Measurements from ENCODE around the gene NKX6-2.
"Not testable (repeated sequence)": the region's sequence is repeated elsewhere in the genome, so short reads cannot be mapped to it uniquely, and the experiment has no call there.

The NKX6-2 gene

DNA sequence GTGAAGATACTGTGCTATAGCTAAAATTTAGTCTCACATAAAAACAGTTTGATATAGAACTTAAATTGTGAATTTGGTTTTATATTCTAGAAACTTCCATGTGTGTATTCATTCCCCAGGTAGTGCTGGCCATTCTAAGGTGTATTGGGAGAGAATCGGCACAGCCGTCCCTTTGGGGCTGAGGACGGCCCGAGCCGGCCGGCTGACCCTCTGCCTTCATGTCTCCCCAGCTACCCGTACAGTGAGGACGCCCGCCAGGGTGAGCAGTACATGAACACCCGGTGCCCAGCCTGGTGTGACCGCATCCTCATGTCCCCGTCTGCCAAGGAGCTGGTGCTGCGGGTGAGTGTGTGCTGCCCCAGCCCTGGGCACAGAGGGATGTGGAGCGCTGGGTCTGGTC lies 8.5 kb downstream of the NKX6-2 start:
- no peak for DNase-seq

DNA sequence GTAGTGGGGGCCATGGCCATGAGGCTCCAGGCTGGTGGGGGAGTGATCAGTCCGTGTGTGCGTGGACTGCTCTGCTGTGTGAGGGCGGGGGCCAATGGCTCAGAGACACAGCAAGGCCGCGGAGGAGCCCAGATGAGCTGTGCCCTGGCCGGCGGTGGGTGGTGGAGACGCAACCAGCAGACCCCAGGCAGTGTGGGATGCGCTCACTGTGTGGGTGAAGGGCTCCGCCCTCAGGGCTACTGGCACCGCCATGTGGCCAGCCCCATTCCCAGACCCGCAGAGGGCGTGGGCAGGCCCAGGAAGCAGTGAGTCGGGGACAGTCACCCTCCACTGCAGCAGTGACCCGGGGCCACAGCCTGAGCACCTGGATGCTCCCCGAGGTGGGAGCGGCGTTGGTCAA lies 9.1 kb downstream of the NKX6-2 start:
- DNase-seq, result no peak

DNA sequence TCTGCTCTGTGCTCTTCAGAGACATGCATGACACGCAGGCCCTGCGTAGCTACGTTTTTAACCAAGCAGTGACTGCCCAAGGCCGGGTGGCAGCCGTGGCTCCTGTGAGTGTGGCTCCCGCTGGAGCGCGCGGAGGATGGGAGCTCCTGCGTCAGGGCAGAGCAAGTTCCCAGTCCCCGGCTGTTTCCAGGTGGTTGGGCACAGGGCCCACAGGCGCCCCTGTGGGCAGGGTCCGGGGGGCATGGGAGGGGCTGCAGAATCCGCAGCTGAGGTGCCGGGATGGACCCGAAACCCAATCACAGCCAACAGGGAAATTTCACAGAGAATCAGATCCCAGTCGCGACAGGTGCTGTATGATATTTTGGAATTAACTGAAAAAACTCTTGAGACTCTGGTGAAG lies 9.8 kb downstream of the NKX6-2 start:
- no peak for DNase-seq

DNA sequence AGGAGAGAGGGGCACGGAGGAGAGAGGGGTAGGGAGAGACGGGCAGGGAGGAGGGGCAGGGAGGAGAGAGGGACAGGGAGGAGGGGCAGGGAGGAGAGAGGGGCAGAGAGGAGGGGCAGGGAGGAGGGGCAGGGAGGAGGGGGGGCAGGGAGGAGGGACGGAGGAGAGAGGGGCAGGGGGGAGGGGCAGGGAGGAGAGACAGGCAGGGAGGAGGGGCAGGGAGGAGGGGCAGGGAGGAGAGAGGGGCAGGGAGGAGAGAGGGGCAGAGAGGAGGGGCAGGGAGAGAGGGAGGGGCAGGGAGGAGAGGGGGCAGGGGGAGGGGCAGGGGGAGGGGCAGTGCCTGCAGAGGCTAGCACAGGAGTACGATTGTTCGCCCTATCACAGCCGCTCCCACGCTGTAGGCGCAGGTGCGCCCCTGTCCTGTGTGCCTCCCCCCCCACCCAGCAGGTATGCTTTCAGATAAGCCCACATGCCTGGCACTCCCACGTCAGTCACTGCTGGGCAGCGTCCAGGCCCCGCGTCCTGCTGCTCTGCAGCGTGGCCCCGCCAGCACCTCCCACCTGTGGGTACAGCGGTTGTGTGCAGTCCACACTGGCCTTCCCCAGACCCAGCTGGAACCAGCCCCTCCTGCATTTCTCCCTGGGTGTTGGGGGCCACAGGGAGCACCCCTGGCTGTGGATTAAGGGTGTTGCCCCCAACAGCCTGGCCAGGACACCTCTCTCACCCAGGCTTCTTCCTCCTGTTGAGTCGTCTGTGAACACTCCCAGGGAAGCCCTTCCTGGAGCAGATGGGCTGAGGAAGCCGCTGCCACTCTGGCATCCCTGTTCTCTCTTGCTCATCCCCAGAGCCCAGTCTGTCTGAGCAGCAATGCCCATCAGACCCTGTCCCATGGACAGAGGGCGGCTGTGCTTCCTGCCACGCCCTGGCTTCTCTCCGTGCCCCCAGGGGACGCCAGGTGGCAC lies 10.8 kb downstream of the NKX6-2 start:
- DNase-seq, result no peak

DNA sequence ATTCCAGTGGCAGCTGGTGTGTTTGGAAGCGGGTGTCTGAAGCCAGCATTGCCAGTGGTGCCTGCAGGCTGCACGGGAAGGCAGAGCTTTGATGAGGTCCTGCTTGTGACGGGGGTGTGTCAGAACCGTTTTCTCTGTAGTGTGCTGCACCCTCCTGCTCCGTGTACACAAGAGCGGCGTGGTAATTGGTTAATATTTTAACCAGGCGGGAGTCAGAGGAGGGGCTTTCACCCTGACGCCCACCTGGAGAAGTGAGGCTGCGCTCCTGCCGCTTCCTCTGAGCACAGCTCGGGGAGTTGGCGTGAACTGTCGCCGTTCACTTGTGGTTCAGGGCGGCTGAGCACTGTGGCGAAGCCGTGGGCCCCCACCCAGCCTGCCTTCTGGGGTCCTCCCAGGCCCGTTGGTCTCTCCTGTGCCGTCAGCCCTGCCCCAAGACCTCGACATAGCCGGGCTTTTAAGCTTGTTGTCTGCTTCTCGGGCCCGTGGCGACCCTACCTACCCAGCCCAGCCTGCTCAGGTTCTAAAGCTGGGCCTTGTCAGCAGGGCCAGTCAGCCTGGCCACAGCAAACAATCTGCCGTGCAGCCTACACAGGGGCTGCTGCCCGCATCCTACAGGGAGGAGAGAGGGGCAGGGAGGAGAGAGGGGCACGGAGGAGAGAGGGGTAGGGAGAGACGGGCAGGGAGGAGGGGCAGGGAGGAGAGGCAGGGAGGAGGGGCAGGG lies 11.6 kb downstream of the NKX6-2 start:
- DNase-seq, result no peak

DNA sequence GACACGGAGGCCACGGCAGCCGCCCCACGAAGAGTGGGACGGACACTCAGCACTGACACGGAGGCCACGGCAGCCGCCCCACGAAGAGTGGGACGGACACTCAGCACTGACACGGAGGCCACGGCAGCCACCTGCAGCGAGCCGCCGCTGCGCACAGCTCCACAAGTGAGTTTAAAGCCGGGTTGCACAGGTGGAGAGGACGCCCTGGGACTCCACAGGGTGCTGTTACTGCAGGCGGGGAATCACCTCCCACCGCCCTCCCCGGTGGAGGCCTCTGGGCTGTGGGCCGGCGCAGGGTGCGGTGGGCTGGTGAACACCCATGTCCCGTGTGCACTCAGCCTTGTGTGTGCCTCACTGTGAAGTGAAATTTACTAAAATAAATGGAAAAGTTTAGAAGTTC lies 13.1 kb downstream of the NKX6-2 start:
- not testable (repeated sequence) for DNase-seq

DNA sequence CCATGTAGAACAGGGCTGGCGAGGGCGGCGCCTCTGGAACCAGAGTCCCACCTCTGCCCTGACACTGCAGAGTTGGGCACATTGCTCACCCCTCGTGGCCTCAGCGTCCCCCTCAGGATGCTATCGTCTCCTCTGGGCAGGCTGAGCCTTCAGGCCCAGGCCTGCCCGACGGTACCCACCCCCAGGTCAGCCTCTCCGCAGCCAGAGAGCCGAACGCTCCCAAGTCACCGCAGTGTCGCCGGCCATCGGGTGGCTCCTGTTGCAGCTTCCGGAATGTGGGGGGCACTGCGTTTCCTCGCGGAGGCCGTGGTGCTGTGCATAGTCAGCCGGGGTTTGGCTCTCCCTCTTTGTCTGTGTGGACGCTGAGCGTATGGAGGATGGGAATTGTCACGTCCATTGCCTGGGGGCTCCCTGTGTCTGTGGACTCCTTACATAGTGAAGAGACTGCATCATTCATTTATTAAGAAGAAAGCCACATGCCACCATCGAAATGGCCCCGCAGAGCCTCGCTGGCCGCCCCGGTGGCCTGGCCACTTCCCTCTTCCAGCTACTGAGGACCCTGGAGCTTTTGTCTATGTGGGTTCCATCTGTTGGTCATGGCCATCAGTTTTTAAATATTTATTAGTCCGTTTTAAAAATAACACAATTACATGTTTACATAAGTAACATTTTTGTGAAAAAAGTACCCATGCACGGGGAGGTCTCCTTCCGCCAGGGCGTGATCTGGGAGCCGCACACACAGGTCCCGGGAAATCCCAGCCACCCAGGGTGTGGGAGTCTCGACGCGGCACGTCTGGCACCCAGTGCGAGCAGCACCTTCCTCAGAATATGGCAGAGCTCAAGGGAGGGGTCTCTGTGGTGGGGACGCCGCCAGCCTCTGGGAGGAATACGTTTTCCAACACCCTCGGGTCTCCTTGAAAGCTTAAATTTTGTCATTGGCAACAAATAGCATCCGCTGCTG lies 15.6 kb downstream of the NKX6-2 start:
- DNase-seq, result no peak

DNA sequence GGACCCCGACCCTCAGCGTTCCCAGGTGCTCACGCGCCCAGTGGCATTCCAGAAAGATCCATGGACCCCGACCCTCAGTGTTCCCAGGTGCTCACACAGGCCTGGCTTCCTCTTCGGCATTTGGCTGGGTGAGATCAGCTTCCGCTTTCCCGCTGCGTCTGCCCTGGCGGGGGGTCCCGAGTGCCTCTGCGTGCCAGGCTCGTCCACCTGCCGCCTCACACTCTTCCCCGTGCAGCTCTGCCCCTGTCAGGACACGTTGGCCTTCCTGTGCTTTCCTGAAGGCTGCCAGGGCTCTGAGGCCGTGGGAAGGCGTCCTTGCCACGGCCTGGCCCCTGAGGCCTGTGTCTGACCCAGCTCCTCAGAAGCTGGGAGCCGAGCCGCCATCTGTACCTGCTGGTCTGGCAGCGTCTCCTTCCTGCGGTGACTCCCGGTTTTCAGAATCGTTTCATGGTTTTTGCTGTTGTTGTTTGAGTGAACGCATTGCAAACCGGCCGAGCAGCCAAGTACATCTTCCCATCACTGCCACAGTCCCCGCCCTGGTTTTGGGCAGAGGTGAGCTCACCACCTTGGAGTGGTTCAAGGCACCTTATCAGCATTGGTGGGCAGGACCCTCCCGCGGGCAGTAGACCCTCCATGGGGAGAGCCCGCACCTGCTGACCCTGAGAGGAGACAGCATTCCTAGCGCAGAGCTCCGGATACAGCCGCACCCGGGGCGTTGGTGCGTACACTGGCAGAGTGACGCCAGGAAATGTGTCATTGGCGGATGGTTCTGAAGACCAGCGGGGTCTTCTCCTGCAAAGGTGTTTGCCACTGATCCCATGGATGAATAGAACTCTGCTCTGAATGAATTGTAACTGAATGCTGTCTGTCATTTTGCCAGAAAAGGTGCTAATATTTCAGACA lies 17.4 kb downstream of the NKX6-2 start:
- DNase-seq, result no peak

DNA sequence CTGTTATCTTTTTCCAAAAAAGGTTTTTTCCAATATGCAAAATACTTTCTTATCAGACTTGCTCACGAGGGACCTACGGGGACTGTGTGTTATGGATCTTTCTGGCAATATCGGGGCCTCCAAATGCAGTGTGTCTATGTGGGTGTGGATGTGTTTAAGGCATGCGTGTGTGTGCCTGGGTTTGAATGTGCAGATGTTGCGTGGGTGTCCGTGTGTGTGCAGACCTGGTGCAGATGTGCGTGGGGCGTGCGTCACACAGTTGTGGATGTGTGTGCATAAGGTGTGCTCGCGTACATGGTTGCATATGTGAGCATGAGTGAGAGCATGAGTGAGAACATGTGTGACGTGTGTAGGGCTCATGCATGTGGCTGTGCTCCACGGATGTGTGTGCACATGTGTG lies 19.7 kb downstream of the NKX6-2 start:
- DNase-seq, result no peak

DNA sequence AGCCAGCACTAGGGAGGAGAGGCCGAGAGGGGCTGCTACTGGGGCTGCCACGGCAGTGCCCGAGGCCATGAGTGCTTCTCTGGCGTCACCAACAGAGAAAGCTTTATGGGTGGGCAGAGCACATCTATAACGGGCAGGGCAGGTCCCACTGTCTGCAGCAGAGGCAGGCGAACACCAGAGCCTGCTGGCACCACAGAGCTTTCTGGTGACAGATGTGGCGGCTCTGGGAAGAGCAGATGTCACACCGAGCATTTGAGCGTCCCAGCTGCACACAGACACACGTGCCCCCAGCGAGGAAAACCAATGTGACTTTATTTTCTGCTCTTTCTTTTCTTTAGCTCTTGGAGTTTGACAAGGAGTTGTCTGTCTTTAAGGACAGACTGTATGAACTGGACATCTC lies 20.5 kb downstream of the NKX6-2 start:
- DNase-seq, result no peak

DNA sequence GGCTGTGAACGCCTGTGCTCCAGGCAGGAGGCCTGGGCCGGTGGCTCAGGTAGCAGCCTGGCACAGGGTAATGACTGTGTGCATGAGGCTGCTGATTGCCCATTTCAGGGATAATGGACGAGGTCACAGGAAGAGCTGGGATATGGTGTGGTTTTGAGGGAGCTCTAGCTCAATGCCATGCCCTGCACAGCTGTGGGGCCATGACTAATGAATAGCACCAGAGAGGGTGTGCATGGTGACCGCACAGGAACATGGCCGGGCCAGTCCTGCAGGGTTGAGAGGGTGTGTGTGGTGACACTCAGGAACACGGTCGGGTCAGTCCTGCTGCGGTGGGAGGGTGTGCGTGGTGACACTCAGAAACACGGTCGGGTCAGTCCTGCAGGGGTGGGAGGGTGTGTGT lies 21.8 kb downstream of the NKX6-2 start:
- DNase-seq, result no peak

DNA sequence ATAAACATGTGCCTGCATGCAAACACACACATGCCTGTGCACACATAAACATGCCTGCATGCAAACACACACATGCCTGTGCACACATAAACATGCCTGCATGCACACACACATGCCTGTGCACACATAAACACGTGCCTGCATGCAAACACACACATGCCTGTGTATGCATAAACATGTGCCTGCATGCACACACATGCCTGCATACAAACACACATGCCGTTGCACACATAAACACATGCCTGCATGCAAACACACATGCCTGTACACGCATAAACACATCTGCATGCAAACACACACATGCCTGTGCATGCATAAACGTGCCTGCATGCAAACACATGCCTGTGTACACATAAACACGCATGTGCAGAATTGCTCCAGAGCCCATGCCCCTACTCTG lies 22.4 kb downstream of the NKX6-2 start:
- DNase-seq, result no peak

DNA sequence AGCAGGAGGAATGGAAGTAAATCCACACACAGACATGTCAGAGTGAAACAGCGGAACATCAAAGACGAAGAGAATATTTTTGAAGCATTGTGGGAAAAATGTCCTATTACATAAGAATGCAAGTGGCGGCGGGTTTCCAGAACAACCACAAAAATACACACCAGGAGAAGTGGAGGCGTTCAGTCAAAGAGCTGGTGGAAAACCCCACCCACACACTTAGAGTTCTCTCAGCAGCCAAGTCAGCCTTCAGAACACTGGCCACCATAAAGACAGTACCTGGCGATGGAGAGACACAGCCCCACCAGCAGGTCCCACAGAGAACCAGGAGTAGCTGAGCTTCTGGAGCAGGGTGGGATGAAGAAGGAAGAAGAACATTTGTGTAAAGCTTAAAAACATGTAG lies 23.7 kb downstream of the NKX6-2 start:
- no peak for DNase-seq

DNA sequence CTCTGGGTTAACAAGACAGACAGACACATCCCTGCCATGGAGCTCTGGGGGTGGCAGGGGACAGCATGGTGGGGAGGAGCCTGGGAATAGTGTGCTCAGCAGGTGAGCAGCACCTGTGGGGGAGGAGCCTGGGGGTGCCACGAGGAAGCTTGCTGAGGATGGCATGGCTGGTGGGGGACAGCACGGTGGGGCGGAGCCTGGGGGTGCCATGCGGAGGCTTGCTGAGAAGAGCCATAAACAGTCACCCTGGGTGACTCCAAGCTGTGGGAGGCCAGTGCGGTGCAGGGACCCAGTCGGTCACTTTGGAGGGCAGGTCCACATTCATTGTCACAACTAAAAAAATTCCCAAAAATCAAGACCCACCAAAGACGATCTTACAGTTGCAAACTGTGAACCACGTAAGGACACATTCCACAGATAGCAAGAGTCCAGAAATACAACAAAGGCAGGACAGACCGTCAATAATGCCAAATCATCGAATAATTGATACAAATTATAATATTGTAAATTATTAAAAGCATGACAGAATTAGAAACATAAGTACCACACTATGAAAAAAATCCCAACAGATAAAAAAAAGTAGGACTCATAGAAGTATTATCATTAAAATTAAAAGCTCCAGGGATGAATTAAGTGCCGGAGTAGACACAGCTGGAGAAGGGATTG lies 24.4 kb downstream of the NKX6-2 start:
- no peak for DNase-seq

DNA sequence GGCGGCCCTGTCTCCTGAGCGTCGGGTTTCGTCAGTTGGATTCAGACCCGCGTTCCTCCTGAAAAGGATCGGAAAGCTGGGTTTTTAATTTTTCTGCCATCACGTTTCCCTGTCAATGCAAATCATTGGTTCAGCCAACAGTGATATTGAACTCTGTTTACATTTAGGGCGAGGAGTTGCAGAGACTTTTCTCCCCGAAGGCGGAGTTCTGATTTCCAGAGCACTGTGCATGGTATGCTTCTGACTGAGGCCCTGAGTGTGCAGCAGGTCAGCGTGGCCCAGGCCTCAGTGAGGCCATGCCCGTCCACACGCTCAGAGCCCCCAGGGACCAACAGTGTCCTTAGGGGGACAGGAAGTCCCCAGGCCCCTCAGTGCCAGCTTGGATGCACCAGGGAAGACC lies 27.1 kb downstream of the NKX6-2 start:
- no peak for DNase-seq

DNA sequence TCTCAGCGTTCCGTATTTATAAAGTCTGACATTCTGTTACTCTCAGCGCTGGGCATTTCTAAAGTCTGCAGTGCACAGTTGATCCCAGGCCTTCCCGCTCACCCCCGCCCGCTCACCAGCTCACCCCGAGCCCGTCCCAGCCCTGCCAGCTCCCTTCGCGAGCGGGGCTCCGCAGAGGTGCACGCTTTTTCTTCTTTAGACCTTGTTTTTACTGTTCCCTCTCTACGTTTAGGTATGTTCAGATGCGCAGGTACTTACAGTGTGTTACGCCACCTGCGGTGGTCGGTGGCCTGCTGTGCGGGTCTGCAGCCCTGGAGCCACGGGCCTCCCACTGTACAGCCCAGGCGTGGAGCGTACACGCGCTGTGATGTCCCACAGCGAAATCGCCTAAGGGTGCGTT lies 28.8 kb downstream of the NKX6-2 start:
- no peak for DNase-seq

DNA sequence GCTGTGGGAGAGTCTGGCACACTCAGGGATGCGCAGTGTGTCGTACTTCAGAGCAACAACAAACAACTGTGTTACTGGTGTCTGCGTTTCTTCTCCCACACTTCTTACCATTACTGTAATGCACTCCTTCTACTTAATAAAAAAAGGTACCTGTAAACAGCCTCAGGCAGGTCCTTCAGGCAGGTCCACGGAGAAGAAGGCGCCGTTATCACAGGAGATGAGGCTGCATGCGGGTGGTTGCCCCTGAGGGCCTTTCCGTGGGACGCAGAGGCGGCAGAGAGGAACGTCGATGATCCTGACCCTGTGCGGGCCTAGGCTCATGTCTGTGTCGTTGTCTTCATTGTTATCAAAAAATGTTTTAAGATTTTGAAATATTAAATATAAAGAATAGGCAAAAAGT lies 29.4 kb downstream of the NKX6-2 start:
- no peak for DNase-seq

DNA sequence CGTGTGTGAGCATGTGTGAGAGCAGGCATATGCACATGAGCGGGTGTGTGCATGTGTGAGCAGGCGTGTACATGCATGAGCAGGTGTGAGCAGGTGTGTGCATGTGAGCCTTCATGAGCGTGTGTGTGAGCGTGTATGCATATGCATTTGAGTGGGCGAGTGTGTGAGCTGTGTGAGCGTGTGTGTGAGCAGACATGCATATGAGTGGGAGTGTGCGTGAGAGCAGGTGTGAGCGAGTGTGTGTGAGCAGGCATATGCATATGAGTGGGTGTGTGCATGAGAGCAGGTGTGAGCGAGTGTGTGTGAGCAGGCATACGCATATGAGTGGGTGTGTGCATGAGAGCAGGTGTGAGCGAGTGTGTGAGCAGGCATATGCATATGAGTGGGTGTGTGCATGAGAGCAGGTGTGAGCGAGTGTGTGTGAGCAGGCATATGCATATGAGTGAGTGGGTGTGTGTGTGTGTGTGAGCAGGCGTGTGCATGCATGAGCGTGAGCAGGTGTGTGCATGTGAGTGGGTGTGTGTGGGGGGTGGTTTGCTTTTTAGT lies 30.7 kb downstream of the NKX6-2 start:
- no peak for DNase-seq

DNA sequence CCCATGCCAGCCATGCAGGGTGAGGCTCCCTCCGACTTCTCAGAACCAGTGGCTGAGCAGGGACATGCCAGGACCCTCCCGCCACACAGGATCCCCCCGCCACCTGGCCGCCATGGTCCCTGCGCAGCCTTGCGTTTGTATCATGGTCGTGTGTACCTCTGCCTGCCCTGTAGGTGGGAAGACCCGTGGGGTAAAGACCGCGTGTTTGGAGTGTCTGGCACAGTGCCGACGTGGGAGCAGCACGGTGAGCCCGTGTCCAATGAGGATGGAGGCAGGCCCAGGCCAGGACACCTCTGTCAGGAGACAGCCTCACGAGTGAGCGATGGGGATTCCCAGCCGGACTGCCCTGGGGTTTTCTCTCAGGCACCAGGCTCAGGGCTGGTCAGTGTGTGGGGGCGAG lies 31.9 kb downstream of the NKX6-2 start:
- DNase-seq, result no peak

DNA sequence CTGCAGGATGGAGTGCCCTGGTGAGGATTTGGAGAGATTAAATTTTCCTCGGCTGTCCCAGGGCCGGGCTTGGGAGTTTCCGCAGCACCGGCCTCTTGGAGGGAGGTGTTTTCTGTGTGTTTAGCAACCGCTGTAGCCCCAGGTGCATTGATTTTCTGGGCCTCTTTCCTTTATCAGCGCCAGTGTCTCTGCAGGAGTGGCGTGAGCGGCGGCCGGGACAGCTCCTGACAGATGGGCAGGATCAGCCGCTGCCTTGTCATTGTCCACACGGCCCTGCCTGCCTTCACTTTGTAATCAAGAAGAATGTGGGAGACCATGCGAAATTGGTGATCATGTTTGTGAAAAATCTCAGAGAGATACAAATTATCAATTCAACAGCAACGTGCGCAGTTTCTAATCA lies 32.4 kb downstream of the NKX6-2 start:
- no peak for DNase-seq

DNA sequence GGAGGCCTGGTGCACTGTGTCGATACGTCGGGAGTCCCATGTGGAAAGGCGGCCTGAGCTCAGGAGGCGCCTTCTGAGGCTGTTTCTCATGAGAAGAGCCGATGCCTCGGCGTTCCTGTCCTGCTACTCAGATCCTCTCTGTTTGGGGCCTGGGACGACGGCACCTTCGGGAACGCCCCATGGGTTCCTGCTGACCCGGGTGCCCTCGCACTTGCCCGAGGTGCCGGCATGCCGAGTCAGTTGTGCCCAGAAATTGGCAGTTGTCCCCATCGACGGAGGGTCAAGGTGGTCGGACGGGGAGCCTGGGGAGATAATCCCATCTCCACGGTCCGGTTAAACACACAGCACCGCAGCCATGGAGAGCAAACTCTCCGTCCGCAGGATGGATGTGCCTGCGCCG lies 33.0 kb downstream of the NKX6-2 start:
- no peak for DNase-seq

Data from activated CD4-positive, alpha-beta T cell treated with anti-CD3 and anti-CD28 coated beads for 1 hour (primary cell).